Mesenchymal stem cell (in vitro differentiated cells and primary cell): Measurements from ENCODE around the gene C19orf85.
"Not testable (repeated sequence)": the region's sequence is repeated elsewhere in the genome, so short reads cannot be mapped to it uniquely, and the experiment has no call there.

Experiments used
- DNase-seq: peaks from one replicate; pipeline ENCODE4 v3.0.0-alpha.2; 2013
- H2AFZ ChIP-seq: one replicate; pipeline ENCODE4 v1.6.1; 2013; ENCODE audit warnings: low read depth, mild to moderate bottlenecking, control low read depth, inconsistent platforms, low read length, moderate library complexity
- H2AK5ac ChIP-seq: 2 replicates; pipeline ENCODE4 v1.6.1; 2013; ENCODE audit warnings: low read length, moderate library complexity, mild to moderate bottlenecking, inconsistent platforms; ENCODE audit not compliant: severe bottlenecking
- H2BK120ac ChIP-seq: one replicate; pipeline ENCODE4 v1.6.1; 2013; ENCODE audit warnings: low read depth, mild to moderate bottlenecking, inconsistent platforms, low read length, moderate library complexity
- H2BK12ac ChIP-seq, 2 experiments: one replicate each; pipeline ENCODE4 v1.6.1; 2013; ENCODE audit warnings: inconsistent platforms in 2 of 2, low read length in 2 of 2, mild to moderate bottlenecking in 2 of 2, moderate library complexity in 2 of 2, control low read depth in 1 of 2
- H2BK15ac ChIP-seq: one replicate; pipeline ENCODE4 v1.6.1; 2013; ENCODE audit warnings: mild to moderate bottlenecking, low read depth, inconsistent platforms; ENCODE audit not compliant: poor library complexity, severe bottlenecking
- H2BK5ac ChIP-seq: 2 replicates; pipeline ENCODE4 v1.6.1; 2013; ENCODE audit warnings: low read depth, mild to moderate bottlenecking, low read length, control low read depth, inconsistent platforms; ENCODE audit not compliant: poor library complexity, severe bottlenecking
- H3K14ac ChIP-seq, 2 experiments: one replicate each; pipeline ENCODE4 v1.6.1; 2013; ENCODE audit warnings: inconsistent platforms in 2 of 2, low read length in 2 of 2, control low read depth in 1 of 2, mild to moderate bottlenecking in 1 of 2, moderate library complexity in 1 of 2
- H3K18ac ChIP-seq, 2 experiments: one replicate each; pipeline ENCODE4 v1.6.1; 2013; ENCODE audit warnings: inconsistent platforms in 2 of 2, low read length in 2 of 2, control low read depth in 1 of 2, low read depth in 1 of 2, mild to moderate bottlenecking in 1 of 2
- H3K23ac ChIP-seq, 2 experiments: one replicate each; pipeline ENCODE4 v1.6.1; 2013; ENCODE audit warnings: inconsistent platforms in 2 of 2, low read length in 2 of 2, mild to moderate bottlenecking in 2 of 2, moderate library complexity in 2 of 2, control low read depth in 1 of 2
- H3K27ac ChIP-seq: 2 replicates; pipeline ENCODE4 v1.5.1; 2013; ENCODE audit warnings: mild to moderate bottlenecking, moderate library complexity, low read length, control low read depth, inconsistent platforms; ENCODE audit not compliant: poor library complexity, severe bottlenecking
- H3K27me3 ChIP-seq, 2 experiments: 2 replicates each; pipeline versions ENCODE4 v1.6.1 to v1.7.0; 2013; ENCODE audit warnings: low read length in 2 of 2, mild to moderate bottlenecking in 2 of 2, moderate library complexity in 2 of 2, control low read depth in 1 of 2, inconsistent platforms in 1 of 2; ENCODE audit not compliant: control insufficient read depth in 1 of 2, insufficient read depth in 1 of 2
- H3K36me3 ChIP-seq, 2 experiments: 2 replicates each; pipeline versions ENCODE4 v1.6.1 to v1.7.0; 2013; ENCODE audit warnings: low read length in 2 of 2, control low read depth in 1 of 2, inconsistent platforms in 1 of 2, low read depth in 1 of 2, mild to moderate bottlenecking in 1 of 2; ENCODE audit not compliant: insufficient read depth in 2 of 2, control insufficient read depth in 1 of 2
- H3K4ac ChIP-seq, 2 experiments: one replicate each; pipeline ENCODE4 v1.6.1; 2013; ENCODE audit warnings: inconsistent platforms in 2 of 2, low read length in 2 of 2, mild to moderate bottlenecking in 2 of 2, moderate library complexity in 2 of 2, control low read depth in 1 of 2, low read depth in 1 of 2
- H3K4me1 ChIP-seq: 2 replicates; pipeline ENCODE4 v1.6.1; 2013; ENCODE audit warnings: low read depth, low read length, control low read depth; ENCODE audit not compliant: control insufficient read depth, insufficient read depth
- H3K4me2 ChIP-seq: 2 replicates; pipeline ENCODE4 v1.6.1; 2013; ENCODE audit warnings: low read length, mild to moderate bottlenecking, inconsistent platforms; ENCODE audit not compliant: poor library complexity, severe bottlenecking
- H3K4me3 ChIP-seq, 2 experiments: 2 replicates each; pipeline versions ENCODE4 v1.5.1 to v1.7.0; 2013; ENCODE audit warnings: low read length in 2 of 2, mild to moderate bottlenecking in 2 of 2, control low read depth in 1 of 2, low read depth in 1 of 2; ENCODE audit not compliant: insufficient read depth in 1 of 2
- H3K79me1 ChIP-seq: replicated peaks from 2 replicates; pipeline ENCODE4 v1.6.1; 2013; ENCODE audit warnings: mild to moderate bottlenecking, control low read depth, low read length, inconsistent platforms; ENCODE audit not compliant: poor library complexity, severe bottlenecking
- H3K9ac ChIP-seq: 2 replicates; pipeline ENCODE4 v1.7.0; 2013; ENCODE audit warnings: mild to moderate bottlenecking, low read length, moderate library complexity
- H3K9me3 ChIP-seq: 2 replicates; pipeline ENCODE4 v1.7.0; 2013; ENCODE audit warnings: mild to moderate bottlenecking, low read length; ENCODE audit not compliant: control insufficient read depth
- H4K8ac ChIP-seq: one replicate; pipeline ENCODE4 v1.6.1; 2013; ENCODE audit warnings: inconsistent platforms, mild to moderate bottlenecking, low read length, moderate library complexity
- H4K91ac ChIP-seq: one replicate; pipeline ENCODE4 v1.6.1; 2013; ENCODE audit warnings: mild to moderate bottlenecking, low read length, inconsistent platforms
- WGBS: methylation state at CpG from one replicate; pipeline ENCODE4 v1.1.7; 2013; ENCODE audit warnings: mixed read lengths; 5-methylcytosine and 5-hydroxymethylcytosine counted together

C19orf85 gene

DNA sequence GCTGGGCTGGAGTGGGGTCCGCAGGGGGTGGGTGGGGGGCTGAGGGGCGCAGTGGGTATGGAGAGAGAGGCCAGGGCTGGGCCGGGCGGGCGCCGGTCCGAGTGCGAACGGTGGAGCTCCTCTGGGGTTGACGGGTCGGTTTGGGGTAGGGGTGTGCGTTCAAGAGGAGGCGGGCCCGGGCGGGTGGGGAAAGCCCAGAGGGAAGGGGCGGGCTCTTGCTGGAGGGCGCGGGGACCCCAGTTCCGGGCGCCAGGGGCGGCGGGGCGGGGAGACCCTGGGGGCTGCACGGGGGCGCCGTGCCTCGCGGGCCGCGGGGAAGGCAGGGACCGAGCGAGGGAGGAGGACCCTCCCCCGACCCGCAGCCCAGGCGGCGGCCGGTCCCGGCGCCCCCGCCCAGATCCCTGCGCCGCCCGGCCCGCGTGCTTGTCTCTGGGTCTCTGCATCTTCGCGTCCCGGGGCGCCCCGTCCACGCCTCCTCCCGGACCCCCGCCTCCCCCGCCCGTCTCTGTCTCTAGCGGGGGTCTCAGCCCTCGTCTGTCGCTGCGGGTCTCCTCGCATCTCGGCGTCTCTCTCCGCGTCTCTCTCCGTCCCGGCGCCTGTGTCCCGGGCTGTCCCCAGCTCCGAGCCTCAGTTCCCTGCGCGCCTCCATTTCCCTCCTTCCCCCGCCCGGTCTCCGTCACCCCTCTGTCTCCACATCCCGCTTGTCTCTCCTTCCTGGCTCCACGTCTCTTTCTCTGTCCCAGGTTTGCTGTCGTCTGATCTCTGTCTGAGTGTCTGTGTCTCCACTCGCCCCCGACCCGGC lies 13.2 kb downstream of the C19orf85 start:
- Histone ChIP-seq H3K79me1 (peaks cover 9% of the 10 kb centered on the region), H3K4me3 (no peak overlapping the region), H3K36me3 (peaks cover 11 to 33% of the 10 kb centered on the region in 2 experiments), H2AK5ac (no peak overlapping the region), H4K8ac (no peak overlapping the region), H3K14ac (no peak overlapping the region), H3K23ac (peak overlapping the region in 1 of 2 experiments; percentile 17), H2BK12ac (no peak overlapping the region), H2BK15ac (no peak overlapping the region), H3K27me3 (peaks cover 46 to 48% of the 10 kb centered on the region in 2 experiments), H4K91ac (no peak overlapping the region), H3K9me3 (no peaks in the 10 kb centered on the region), H3K9ac (no peak overlapping the region), H2BK120ac (no peak overlapping the region), H3K27ac (no peak overlapping the region), H3K4me2 (peak overlapping the region; percentile 48), H3K4me1 (peaks cover 30% of the 10 kb centered on the region), H3K18ac (no peak overlapping the region), H3K4ac (no peak overlapping the region), H2BK5ac (no peak overlapping the region), H2AFZ (no peak overlapping the region)
- 2% methylated on average over 46 of the region's 80 CpGs for WGBS
- no peak for DNase-seq

DNA sequence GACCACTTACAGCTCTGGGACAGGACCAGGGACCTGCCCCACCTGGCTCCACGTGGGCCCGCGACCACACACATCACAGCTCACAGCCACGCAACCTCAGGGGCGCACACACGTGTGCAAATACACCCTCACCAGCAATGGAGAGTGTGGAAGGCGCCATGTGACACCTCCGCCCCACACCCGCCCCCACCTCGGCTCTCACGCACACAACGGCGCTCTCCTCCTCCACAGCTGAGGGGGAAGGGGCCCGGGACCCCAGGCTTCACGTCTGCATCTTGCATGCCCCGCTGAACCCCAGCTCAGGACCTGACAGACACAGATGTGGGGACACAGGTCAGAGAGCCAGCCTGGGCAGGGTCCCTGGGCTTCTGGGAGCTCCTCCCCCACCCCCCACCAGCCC lies 15.1 kb downstream of the C19orf85 start:
- H2AFZ ChIP-seq = no peak overlapping the region
- no peak overlapping the region for H4K8ac ChIP-seq
- H3K4me1 ChIP-seq = peaks cover 30% of the 10 kb centered on the region
- no peak overlapping the region for H3K9ac ChIP-seq
- no peak overlapping the region for H2BK5ac ChIP-seq
- no peak overlapping the region for H3K4me2 ChIP-seq
- H3K79me1 ChIP-seq = no peaks in the 10 kb centered on the region
- no peak for DNase-seq
- no peak overlapping the region for H3K14ac ChIP-seq
- H3K36me3 ChIP-seq = peaks cover 5 to 14% of the 10 kb centered on the region in 2 experiments
- H4K91ac ChIP-seq = no peak overlapping the region
- H2BK120ac ChIP-seq = no peak overlapping the region
- H3K27me3 ChIP-seq = peaks cover 61% of the 10 kb centered on the region in 2 experiments
- no peak overlapping the region for H2AK5ac ChIP-seq
- no peak overlapping the region for H2BK12ac ChIP-seq
- no peaks in the 10 kb centered on the region for H3K9me3 ChIP-seq
- peak overlapping the region in 1 of 2 experiments; percentile 83 for H3K23ac ChIP-seq
- H2BK15ac ChIP-seq = no peak overlapping the region
- no peak overlapping the region for H3K27ac ChIP-seq
- 31% methylated on average over 16 of the region's 16 CpGs for WGBS
- H3K4me3 ChIP-seq = no peak overlapping the region
- H3K4ac ChIP-seq = no peak overlapping the region
- no peak overlapping the region for H3K18ac ChIP-seq

DNA sequence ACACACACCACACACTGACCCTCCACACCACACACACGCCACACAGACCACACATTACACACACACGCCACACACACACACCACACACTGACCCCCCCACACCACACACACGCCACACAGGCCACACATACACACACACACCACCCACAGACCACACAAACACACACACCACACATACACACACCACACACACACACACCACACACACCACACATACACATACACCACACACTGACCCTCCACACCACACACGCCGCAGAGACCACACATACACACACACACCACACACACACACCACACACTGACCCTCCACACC lies 16.4 kb downstream of the C19orf85 start:
- not testable (repeated sequence) for H3K27ac ChIP-seq, H2AK5ac ChIP-seq, H2BK15ac ChIP-seq, H3K18ac ChIP-seq, H3K4ac ChIP-seq, H3K79me1 ChIP-seq, H3K4me2 ChIP-seq, H3K9me3 ChIP-seq, H4K8ac ChIP-seq, DNase-seq, H3K9ac ChIP-seq, H2BK120ac ChIP-seq, H3K36me3 ChIP-seq, H3K23ac ChIP-seq, H2AFZ ChIP-seq, H2BK5ac ChIP-seq, H3K14ac ChIP-seq, H2BK12ac ChIP-seq
- WGBS = 95% methylated on average over 5 of the region's 5 CpGs
- Histone ChIP-seq H4K91ac (peak overlapping the region; percentile 82), H3K4me1 (peaks cover 25% of the 10 kb centered on the region), H3K27me3 (peaks cover 73 to 74% of the 10 kb centered on the region in 2 experiments), H3K4me3 (peak overlapping the region in 1 of 2 experiments; percentile 30)

DNA sequence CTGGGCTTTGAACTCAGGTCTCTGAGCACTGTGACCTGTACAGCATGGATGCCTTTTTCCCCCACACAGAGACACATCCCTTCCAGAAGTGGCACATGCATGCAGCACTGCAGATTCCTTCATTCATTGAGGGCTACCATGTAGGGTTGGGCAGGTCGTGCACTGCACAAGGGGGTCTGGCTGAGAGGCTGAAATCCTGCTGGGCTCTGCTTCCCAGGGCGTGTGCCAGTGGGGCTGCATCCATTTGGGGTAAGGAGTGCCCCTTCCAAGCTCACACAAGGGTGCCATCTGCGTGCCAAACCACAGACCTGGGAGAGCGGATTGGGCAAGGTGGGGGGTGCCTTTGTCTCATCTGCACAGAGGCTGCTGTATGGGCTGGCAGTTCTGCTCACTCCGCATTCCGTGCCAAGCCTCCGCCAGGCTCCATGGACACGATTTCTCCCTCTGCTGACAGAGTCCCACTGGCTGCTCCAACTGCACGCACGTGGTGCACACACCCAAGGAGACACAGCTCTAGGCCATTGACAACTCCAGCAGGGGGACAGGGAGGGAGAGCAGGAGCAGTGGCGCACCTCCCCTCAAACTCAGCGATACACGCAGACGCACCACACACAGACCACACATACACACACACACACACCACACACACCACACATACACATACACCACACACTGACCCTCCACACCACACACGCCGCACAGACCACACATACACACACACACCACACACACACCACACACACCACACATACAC lies 17.0 kb downstream of the C19orf85 start:
- Histone ChIP-seq H3K9ac (no peak overlapping the region), H3K23ac (no peak overlapping the region), H2BK12ac (no peak overlapping the region), H3K79me1 (no peaks in the 10 kb centered on the region), H3K4me1 (peaks cover 28% of the 10 kb centered on the region), H3K36me3 (no peaks in the 10 kb centered on the region), H3K4ac (no peak overlapping the region), H3K18ac (no peak overlapping the region), H2BK120ac (no peak overlapping the region), H3K27me3 (peaks cover 76 to 78% of the 10 kb centered on the region in 2 experiments), H4K91ac (no peak overlapping the region), H3K14ac (no peak overlapping the region), H3K4me3 (no peak overlapping the region), H3K9me3 (no peaks in the 10 kb centered on the region), H4K8ac (no peak overlapping the region), H2BK15ac (no peak overlapping the region), H2AFZ (no peak overlapping the region), H3K4me2 (no peak overlapping the region), H3K27ac (no peak overlapping the region), H2AK5ac (no peak overlapping the region), H2BK5ac (no peak overlapping the region)
- peak; percentile 35 for DNase-seq
- WGBS = 67% methylated on average over 16 of the region's 16 CpGs
